22Rv1 (cell line): Measurements from ENCODE around the gene USP17L28.
"Not testable (repeated sequence)": the region's sequence is repeated elsewhere in the genome, so short reads cannot be mapped to it uniquely, and the experiment has no call there.

ENCODE experiments used
- ZFX ChIP-seq: fragments of 450-650 bp; IDR thresholded peaks from 2 replicates; pipeline ENCODE4 v1.6.1; 2017; ENCODE audit warnings: antibody characterized with exemption, borderline replicate concordance
- TF ChIP-seq, protein P1 (sequence below): fragments of 450-650 bp; IDR thresholded peaks from 2 replicates; pipeline ENCODE4 v1.5.1; 2017; ENCODE audit warnings: mild to moderate bottlenecking

GRCh38 chr4:9381012-9381534, 32.4 kb downstream of the USP17L28 start:
- TF ChIP-seq, protein P1, sequence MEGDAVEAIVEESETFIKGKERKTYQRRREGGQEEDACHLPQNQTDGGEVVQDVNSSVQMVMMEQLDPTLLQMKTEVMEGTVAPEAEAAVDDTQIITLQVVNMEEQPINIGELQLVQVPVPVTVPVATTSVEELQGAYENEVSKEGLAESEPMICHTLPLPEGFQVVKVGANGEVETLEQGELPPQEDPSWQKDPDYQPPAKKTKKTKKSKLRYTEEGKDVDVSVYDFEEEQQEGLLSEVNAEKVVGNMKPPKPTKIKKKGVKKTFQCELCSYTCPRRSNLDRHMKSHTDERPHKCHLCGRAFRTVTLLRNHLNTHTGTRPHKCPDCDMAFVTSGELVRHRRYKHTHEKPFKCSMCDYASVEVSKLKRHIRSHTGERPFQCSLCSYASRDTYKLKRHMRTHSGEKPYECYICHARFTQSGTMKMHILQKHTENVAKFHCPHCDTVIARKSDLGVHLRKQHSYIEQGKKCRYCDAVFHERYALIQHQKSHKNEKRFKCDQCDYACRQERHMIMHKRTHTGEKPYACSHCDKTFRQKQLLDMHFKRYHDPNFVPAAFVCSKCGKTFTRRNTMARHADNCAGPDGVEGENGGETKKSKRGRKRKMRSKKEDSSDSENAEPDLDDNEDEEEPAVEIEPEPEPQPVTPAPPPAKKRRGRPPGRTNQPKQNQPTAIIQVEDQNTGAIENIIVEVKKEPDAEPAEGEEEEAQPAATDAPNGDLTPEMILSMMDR, result peak; percentile 77
- TF ChIP-seq ZFX, result not testable (repeated sequence)
